Measurements from ENCODE around the gene RBM48. TPM values are rescaled to one million over a fixed set of nuclear protein-coding genes. Genes with fewer than 3 reads are reported as not detected.

RBM48 gene
- polyA plus RNA-seq, 1 donor (not counting 4 experiments of a cell fraction or from before 2014, with no cell fraction given), result 6.3 TPM

GRCh38 chr7:92485267-92485892 lies 43.2 kb upstream of the RBM48 start:
- no peak for TF ChIP-seq EZH2 (IDR thresholded peaks at IDR 0.05; ENCODE audit: low read length)
- TF ChIP-seq CTCF (optimal IDR thresholded peaks at IDR 0.05 in 1 of 3, IDR thresholded peaks at IDR 0.05 in 1 of 3, conservative IDR thresholded peaks at IDR 0.05 in 1 of 3; ENCODE audit: extremely low read depth in 1 of 3, insufficient read depth in 2 of 3, low read length in 3 of 3), result no peak
- no peak for FAIRE-seq
- H4K20me1 ChIP-seq (ENCODE audit: control insufficient read depth, extremely low read depth, insufficient read depth, low read length), result no peaks in the 10 kb centered on the region
- DNase-seq (ENCODE audit: low read depth, low spot score), result no peak
- H3K27me3 ChIP-seq (ENCODE audit: control insufficient read depth, extremely low read depth, insufficient read depth, low read length), result no peaks in the 10 kb centered on the region
- peaks cover 0 to 8% of the 10 kb centered on the region in 2 experiments for H3K36me3 ChIP-seq (ENCODE audit: control insufficient read depth in 2 of 2, extremely low read depth in 1 of 2, insufficient read depth in 2 of 2, low read length in 2 of 2)
- no peaks in the 10 kb centered on the region for H3K9me3 ChIP-seq (ENCODE audit: control insufficient read depth, low read depth, low read length)
- dilution Hi-C loops (cut with MboI; ENCODE audit: extremely low pct_ligation_motif_present, low sequenced_read_pairs), result no loop called here
- no peaks in the 10 kb centered on the region for H3K79me2 ChIP-seq (ENCODE audit: control insufficient read depth, insufficient read depth, low read length)
- no peak overlapping the region for H3K4me3 ChIP-seq (ENCODE audit: control insufficient read depth in 2 of 3, extremely low read depth in 1 of 3, insufficient read depth in 2 of 3, low read depth in 1 of 3, low read length in 3 of 3)
- H3K4me1 ChIP-seq (ENCODE audit: control insufficient read depth, extremely low read depth, insufficient read depth, low read length), result no peaks in the 10 kb centered on the region
- no peak overlapping the region for H3K4me2 ChIP-seq (ENCODE audit: control insufficient read depth, extremely low read depth, insufficient read depth, low read depth, low read length)
- H2AFZ ChIP-seq (ENCODE audit: control insufficient read depth, low read length), result no peak overlapping the region
- no peak overlapping the region for H3K27ac ChIP-seq (ENCODE audit: control insufficient read depth, insufficient read depth, low read length)
- H3K9me1 ChIP-seq (ENCODE audit: control insufficient read depth, extremely low read depth, insufficient read depth, low read length), result no peaks in the 10 kb centered on the region
- H3K9ac ChIP-seq (ENCODE audit: control insufficient read depth, extremely low read depth, insufficient read depth, low read length), result no peak overlapping the region

- no peak for TF ChIP-seq EZH2 (IDR thresholded peaks at IDR 0.05; ENCODE audit: low read length)
- TF ChIP-seq CTCF (optimal IDR thresholded peaks at IDR 0.05 in 1 of 3, IDR thresholded peaks at IDR 0.05 in 1 of 3, conservative IDR thresholded peaks at IDR 0.05 in 1 of 3; ENCODE audit: extremely low read depth in 1 of 3, insufficient read depth in 2 of 3, low read length in 3 of 3), result no peak
- DNase-seq (ENCODE audit: low read depth, low spot score) (no peak), FAIRE-seq (no peak)
- Histone ChIP-seq H3K4me1 (ENCODE audit: control insufficient read depth, extremely low read depth, insufficient read depth, low read length) (no peaks in the 10 kb centered on the region), H2AFZ (ENCODE audit: control insufficient read depth, low read length) (no peak overlapping the region), H3K27ac (ENCODE audit: control insufficient read depth, insufficient read depth, low read length) (no peak overlapping the region), H3K4me2 (ENCODE audit: control insufficient read depth, extremely low read depth, insufficient read depth, low read depth, low read length) (no peak overlapping the region), H3K27me3 (ENCODE audit: control insufficient read depth, extremely low read depth, insufficient read depth, low read length) (no peaks in the 10 kb centered on the region), H3K9ac (ENCODE audit: control insufficient read depth, extremely low read depth, insufficient read depth, low read length) (no peak overlapping the region), H3K4me3 (ENCODE audit: control insufficient read depth in 2 of 3, extremely low read depth in 1 of 3, insufficient read depth in 2 of 3, low read depth in 1 of 3, low read length in 3 of 3) (no peak overlapping the region), H3K36me3 (ENCODE audit: control insufficient read depth in 2 of 2, extremely low read depth in 1 of 2, insufficient read depth in 2 of 2, low read length in 2 of 2) (peaks cover 0 to 8% of the 10 kb centered on the region in 2 experiments), H3K9me1 (ENCODE audit: control insufficient read depth, extremely low read depth, insufficient read depth, low read length) (no peaks in the 10 kb centered on the region), H4K20me1 (ENCODE audit: control insufficient read depth, extremely low read depth, insufficient read depth, low read length) (no peaks in the 10 kb centered on the region), H3K79me2 (ENCODE audit: control insufficient read depth, insufficient read depth, low read length) (no peaks in the 10 kb centered on the region), H3K9me3 (ENCODE audit: control insufficient read depth, low read depth, low read length) (no peaks in the 10 kb centered on the region)
- dilution Hi-C loops (cut with MboI; ENCODE audit: extremely low pct_ligation_motif_present, low sequenced_read_pairs), result no loop called here
These were observed 42.6 kb upstream of the RBM48 start for GRCh38 chr7:92485974-92486373.
